Activated gamma-delta T cell treated with Interleukin-2 at 50 U/mL for 16 hours (primary cell): Measurements from ENCODE around the gene ZNF140.
A peak's percentile ranks its signal among the peaks of the same experiment; 100 is the strongest.

Source experiments
- DNase-seq: peaks from one replicate; pipeline ENCODE4 v3.0.0-alpha.2; 2020

ZNF140 gene

DNA sequence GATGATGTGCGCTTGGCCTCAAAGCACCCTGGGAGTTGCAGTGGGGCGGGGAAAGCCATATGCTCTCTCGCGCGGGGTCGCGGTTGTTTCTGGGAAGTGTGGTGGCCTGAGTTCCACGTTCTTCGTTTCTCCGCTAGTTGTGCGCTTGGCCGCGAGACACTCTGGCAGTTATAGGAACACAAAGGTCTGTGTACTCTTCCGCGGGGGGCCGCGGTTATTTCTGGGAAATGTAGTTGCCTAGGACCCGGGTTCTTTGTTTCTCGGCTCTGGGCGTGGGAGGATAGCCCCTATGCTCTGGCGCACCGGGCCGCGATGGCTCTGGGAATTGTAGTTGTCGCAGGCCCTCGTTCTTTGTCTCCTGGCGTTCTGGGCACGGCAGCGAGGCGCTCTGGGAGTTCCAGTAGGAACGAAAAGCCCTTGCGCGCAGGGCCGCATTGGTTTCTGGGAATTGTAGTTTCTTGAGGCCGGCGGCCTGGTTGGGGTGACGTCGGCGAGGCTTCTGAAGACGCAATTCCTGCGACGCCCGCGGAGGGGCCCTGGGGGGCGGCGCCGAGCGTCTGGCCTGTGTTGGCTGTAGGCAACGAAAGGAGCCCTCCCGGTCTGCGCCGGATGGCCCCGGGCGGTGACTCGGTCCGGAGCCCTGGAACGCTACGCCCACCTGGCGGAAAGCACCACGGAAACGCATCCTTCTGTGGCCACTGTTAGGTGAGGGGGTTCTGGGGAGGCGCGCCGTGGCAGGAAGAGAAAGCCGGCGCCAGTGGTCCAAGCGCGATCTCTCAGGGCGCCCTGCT lies at the start of gene ZNF140:
TSS of gene ZNF140 (plus strand) at position 556 of the 791 bp plus-strand sequence. CDS start 398 bp downstream, outside the sequence.
- peak; percentile 92 for DNase-seq

DNA sequence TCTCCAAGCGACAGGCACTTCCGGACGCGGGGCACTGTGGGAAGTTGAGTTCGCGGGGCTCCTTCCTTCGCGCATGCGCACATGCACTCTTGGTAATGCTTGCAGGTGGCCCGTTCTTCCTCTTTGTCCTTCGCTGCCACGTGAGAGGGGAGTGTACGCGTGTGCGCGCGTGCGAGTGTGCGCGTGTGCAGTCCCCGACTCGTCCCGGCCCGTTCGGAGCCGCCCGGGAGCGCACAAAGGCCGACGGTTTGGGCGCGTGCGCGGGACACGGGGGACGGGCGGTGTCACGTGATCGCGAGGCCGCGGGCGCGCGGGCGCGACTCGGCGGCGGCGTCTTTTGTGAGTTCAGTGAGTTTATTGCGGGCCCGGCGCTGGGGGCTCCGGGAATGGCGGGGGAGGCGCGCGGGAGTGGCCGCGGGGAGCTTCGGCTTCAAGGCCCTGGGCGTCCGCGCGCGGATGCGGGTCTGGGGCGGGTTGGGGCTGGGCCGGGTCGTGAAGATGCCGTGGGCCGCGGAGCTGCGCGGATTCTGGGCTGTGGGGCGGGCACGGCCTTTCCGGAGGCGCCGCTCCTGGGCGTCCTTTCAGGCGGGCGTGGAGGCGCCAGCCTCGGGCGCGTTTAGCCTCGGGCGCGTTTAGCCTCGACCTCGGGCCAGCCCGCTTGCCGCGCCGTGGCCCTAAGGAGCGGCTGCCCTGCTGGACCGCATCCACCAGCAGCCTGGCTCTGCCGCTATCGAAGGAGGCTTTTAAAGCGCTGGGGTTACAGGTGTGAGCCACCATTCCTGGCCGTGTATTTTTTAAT lies 43.3 kb upstream of the ZNF140 start, which contains the start of gene ZNF84:
TSS of gene ZNF84 (plus strand) at position 303 of the 799 bp plus-strand sequence. CDS start 3,959 bp downstream, outside the sequence.
- peak; percentile 94 for DNase-seq

DNA sequence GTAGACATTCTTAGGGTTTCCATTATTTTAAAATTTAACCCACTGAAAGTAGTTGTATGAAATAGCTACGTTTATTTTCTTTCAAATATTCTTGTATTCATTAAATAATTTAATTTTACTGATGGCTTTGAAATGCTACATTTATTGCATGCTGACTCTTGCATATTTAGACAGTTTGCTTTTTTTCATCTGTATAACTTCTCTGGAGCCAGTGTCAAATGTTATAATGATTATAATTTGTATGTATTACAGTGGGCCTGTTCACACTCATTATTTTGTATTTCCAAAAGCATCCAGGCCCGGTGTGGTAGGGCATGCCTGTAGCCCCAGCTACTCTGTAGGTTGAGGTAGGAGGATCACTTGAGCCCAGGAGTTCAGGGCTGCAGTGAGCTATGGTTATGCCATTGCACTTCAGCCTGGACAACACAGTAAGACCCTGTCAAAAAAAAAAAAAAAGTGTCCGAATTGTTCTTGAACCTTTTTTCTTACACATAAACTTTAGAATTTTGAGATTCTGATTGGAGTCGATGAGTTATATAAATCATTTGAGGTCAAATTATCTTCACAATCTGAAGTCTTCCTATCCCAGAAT lies 42.5 kb upstream of the ZNF140 start:
- DNase-seq = no peak

DNA sequence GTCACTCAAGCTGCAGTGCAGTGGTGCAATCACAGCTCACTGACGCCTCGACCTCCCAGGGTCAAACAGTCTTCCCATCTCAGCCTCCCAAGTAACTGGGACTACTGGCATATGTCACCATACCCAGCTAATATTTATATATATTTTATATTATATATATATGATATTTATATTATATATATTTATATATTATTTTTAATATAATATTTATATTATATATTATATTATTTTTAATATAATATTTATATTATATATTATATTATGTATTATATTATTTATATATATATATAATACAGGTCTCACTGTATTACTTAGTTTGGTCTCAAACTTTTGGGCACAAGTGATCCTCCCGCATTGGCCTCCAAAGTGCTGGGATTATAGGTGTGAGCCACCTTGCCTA lies 34.0 kb upstream of the ZNF140 start:
- no peak for DNase-seq

DNA sequence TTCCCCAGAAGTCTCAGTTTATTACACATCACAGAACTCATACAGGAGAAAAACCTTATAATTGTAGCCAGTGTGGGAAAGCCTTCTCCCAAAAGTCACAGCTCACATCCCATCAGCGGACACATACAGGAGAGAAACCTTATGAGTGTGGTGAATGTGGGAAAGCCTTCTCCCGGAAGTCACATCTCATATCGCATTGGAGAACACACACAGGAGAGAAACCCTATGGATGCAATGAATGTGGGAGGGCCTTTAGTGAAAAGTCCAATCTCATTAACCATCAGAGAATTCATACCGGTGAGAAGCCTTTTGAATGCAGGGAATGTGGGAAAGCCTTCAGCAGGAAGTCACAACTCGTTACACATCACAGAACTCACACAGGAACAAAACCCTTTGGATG lies 23.3 kb upstream of the ZNF140 start:
- no peak for DNase-seq

DNA sequence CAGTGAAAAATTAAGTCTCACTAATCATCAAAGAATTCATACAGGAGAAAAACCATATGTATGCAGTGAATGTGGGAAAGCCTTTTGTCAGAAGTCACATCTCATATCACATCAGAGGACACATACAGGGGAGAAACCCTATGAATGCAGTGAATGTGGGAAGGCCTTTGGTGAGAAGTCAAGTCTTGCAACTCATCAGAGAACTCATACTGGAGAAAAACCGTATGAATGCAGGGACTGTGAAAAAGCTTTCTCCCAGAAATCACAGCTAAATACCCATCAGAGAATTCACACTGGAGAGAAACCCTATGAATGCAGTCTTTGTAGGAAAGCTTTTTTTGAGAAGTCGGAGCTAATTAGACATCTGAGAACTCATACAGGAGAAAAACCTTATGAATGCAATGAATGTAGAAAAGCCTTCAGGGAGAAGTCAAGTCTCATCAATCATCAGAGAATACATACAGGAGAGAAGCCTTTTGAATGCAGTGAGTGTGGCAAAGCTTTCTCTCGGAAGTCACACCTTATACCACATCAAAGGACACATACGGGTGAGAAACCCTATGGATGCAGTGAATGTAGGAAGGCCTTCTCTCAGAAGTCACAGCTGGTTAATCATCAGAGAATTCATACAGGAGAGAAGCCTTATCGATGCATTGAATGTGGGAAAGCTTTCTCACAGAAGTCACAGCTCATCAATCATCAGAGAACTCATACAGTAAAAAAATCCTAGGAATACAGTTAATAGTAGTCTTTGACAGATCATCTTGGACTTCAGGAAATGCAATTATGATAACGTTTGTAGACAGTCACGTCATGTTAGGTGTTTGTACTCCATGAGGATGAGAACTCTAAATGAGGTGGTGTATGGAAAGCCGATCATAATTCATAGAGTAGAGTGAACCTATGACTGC lies 22.3 kb upstream of the ZNF140 start:
- DNase-seq = no peak

DNA sequence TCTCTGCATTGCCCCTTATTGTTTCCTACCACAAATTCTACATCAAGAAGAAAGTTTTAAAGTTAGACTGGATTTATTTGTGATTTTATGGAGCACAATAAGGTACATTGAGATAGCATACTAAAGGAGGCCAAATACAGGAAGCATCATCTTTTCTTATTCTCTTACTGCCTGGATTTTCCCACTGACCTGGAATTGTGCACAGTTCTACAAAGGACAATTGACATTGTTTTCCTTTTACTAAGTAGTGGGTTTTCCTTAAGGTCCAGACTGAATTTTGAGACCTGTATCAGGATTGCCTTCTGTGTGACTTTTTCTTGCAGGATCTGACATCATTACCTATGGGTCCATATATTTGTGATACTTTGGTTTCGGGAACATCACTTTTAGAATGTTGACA lies 18.8 kb upstream of the ZNF140 start:
- DNase-seq = no peak

DNA sequence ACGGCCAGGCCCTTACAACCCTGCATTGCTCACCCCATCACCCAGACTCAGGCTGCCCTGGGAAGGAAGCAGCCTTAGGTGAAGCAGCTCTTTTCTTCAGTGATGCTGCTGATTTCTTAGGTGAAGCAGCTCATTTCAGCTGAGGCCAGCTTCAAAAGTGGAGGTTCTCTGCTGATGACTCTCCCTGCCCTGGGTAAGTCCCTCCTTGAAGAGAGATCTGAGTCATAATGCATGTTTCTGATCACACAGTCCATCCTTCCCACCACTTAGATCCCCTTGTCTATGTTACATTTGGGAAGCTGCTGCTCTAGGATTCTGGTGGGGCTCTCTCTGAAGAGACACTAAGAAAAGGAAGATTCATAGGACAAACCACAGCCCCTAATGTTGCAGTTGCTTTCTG lies 17.2 kb upstream of the ZNF140 start:
- DNase-seq = no peak

DNA sequence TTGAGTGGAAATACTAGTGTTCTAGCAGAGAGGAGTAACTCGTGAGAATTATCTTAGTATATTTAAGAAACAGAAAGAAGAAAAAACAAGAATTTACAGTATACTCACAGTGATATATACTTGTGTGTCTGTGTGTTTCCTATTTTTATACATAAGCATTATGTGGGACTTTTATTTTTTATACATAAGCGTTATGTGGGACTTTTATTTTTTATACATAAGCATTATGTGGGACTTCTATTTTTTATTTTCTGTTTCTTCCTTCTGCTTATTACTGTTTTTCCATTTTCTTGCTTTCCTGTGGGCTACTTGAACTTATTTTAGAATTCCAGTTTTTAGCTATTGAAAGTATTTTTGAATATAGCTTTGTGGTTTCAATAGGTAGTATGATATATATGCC lies 6.9 kb upstream of the ZNF140 start:
- no peak for DNase-seq

DNA sequence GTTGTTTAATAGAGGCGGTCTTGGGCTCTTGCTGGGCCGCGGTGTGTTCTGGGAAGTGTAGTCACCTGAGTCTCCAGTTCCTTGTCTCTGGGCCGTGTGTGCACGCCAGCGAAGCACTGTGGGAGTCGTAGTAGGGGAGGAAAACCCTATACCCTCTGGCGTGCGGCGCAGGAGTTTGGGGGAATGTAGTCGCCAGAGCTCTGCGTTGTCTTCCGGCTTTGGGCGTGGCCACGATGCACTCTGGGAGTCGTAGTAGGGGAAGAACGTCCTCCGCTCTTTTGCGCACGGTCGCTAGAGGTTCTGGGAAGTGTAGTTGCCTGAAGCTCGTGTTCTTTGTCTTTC lies 726 bp upstream of the ZNF140 start:
- DNase-seq = peak; percentile 93

DNA sequence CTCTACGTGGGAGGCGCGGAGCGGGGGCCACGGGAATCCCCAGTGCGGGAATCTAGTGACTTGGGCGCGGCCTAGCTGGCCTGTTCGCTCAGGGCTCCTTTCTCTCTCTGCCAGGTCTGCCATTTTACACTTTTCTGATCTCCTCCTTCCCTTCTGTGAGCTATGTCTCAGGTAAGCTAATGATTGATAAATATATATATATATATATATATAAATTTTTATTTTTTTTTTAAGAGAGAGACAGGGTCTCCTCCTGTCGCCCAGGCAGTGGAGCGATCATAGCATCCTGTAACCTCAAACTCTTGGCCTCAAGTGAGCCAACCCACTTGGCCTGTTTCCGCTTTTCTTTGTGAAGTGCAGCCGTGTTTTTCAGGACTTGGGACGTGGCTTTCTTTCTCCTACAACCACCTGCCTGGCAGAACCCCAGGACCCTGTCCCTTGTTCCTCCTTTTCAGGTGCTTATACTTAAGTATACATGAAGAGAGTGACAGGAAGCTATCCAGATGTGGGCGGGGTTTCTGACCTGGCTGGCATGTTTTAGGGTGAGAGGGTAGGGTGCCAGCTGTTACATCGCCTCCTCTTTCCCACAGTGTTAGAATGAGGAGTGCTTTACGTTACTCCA lies 547 bp downstream of the ZNF140 start:
- DNase-seq = no peak

DNA sequence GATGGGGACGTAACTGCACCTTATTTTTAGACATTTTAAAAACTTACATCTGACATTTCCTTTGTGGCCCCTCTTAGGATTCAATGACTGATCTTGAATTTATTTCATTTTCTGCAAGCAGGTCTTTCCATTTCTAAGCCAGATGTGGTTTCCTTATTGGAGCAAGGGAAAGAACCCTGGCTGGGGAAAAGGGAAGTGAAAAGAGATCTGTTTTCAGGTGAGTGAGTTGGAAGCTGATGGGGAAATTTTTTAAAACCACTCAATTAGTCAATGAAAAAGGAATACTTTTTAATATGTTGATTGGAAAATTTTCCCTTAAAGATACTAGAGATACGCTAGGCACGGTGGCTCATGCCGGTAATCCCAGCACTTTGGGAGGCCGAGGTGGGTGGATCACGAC lies 2.6 kb downstream of the ZNF140 start:
- no peak for DNase-seq

DNA sequence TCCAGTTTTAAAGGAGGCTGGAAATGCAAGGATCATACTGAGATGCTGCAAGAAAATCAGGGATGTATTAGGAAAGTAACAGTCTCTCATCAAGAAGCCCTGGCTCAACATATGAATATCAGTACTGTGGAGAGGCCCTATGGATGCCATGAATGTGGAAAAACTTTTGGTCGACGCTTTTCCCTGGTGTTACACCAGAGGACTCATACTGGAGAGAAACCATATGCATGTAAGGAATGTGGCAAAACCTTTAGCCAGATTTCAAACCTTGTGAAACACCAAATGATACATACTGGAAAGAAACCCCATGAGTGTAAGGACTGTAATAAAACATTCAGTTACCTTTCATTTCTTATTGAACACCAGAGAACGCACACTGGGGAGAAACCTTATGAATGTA lies 24.9 kb downstream of the ZNF140 start:
- no peak for DNase-seq

DNA sequence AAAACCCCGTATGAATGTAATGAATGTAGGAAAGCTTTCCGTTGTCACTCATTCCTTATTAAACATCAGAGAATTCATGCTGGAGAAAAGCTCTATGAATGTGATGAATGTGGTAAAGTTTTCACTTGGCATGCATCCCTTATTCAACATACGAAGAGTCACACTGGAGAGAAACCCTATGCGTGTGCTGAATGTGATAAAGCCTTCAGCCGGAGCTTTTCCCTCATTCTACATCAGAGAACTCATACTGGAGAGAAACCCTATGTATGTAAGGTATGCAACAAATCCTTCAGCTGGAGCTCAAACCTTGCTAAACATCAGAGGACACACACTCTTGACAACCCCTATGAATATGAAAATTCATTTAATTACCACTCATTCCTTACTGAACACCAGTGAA lies 25.5 kb downstream of the ZNF140 start:
- DNase-seq = no peak

DNA sequence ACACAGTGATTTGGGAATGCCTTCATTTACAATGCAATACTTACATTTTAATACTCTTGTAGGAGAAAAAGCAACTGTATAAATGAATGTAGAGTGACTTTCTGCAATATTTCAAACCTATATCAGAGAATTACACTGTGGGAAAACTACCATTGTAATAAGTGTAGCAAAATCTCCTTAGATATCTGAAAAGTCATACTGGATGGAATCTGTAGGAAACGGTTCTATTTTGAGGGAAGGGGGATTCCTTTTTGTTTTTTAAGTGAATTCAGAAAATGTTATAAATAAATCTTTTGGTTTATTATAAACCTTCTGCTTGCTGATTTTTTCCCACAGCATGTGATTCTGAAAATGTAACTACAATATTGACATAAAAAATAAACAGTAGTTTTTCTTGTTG lies 26.4 kb downstream of the ZNF140 start:
- DNase-seq = no peak

DNA sequence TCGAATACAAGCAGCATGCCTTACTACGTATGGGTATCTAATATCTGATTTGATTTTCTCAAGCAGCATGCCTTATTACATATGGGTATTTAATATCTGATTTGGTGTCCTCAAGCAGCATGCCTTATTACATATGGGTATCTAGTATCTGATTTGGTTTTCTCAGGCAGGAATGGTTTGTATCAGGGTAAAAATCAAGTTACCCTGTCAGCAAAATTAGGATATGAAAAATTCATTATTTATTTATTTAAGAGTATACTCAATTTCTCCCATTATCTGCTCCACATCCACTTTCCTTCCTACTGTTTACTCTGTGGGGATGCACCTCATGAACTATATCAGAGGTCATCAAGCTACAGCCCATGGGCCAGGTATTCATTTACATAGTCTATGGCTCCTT lies 27.4 kb downstream of the ZNF140 start:
- DNase-seq = no peak

DNA sequence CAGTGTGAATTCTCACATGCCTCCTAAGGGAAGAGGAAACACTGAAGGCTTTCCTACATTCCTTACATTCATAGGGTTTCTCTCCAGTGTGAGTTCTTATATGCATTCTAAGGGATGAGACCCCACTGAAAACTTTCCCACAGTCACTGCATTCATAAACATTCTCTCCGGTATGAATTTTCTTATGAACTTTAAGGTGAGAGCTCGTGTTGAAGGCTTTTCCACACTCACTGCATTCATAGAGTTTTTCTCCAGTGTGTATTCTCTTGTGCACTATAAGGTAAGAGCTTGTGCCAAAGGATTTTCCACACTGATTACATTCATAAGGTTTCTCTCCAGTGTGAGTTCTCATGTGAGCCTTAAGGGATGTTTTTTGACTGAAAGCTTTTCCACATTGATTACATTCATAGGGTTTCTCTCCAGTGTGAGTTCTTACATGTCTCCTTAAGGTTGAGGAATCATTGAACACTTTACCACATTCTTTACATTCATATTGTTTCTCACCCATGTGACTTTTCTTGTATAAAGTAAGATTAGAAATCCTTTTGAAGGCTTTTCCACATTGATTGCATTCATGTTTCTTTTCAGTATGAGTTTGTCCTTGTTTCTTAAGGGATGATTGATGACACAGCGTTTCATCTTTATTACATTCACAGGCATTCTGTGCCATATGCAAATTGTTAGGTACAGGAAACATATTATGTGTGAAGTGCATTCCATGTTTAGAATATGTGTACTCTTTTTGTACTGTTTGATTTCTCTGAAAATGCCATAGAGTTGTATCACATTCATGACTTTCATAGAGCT lies 39.9 kb downstream of the ZNF140 start:
- DNase-seq = no peak

DNA sequence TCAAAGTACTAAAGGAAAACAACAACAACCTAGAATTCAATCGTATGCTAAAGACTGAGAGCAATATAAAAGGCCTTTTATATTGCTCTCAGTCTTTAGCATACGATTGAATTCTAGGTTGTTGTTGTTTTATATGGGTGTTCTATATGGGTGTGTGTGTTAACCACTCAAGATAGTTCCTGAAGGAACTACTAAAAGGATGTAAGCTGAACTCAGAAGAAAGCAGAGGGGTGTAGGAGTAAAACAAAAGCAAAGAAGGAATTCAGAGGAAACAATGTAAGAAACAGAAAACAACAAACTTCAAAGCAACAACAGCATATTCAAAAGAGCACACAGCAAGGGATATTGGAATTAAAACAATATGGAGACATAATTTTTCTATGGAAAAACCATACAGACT lies 44.0 kb downstream of the ZNF140 start:
- DNase-seq = no peak

DNA sequence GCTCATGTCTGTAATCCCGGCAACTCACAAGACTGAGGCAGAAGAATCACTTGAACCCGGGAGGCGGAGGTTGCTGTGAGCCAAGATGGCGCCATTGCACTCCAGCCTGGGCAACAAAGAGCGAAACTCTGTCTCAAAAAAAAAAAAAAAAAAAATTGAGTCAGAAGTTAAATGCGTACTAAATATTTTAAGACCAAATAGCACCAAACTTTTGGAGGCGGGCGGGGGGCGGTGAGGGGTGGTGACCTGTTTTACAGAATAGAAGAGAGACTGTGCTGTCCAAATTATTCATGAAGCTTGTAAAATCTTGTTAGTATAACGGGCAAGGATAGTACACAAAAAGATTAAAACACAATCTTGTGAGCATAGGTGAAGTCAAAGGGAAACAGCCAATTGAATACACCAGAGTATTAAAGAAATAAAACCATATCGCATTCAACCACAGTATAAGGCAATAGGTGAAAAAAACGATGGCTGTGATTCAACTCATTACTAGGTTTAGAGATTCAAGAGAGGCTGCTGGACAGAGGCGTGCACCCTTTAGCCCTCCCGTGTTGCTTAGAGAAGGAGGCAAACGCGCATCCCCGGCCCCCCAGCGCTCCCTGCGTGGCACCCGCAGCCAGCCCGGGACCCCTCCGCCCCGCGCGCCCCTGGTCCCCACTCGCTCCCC lies 48.8 kb downstream of the ZNF140 start:
- no peak for DNase-seq

DNA sequence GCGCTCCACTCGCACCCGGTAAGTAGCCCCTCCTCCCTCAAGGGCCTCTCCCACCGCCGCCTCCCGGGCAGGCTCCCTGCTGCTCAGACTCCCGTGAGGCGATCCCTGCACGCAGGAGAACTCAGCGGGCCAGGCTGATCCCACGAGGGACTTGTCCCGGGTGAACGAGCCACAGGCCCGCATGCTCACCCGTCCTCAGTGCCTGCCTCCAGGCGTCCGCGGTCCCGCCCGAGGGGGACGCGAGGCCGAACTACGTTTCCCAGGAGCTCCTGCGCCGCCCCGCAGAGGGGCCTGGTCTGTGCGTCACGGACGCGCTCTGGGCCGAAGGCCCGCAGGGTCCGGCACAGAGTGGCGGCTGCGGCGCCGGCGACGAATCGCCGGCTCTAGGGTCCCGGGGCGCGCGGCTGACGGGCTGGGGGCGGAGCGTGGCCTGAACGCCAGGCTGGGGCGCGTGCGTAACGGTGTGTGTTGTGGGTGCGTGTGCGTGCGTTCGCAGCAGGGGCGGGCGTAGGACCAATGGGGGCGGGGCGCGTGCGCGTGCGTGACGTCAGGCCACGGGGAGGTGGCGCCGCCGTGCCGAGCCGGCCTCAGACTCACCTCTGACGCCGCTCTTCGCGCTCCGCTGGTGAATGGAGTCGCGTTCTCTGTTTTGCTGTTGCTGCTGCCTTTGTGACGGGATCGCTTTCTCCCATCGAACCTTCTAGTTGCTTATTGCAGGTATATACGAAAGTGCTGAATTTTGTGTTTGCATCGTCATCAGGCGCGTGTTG lies 49.5 kb downstream of the ZNF140 start, which contains the start of the genes ZNF10 and ZNF891:
TSS of gene ZNF10 (plus strand) at position 590 of the 770 bp plus-strand sequence. CDS start 13,866 bp downstream, outside the sequence.
TSS of gene ZNF891 (minus strand) at position 237 of the 770 bp plus-strand sequence. CDS start 8,356 bp downstream, outside the sequence.
- DNase-seq = peak; percentile 95
